SIG-M5 (cell line): Measurements from ENCODE around the gene RPN1.
"Not testable (repeated sequence)": the region's sequence is repeated elsewhere in the genome, so short reads cannot be mapped to it uniquely, and the experiment has no call there.

Experiments
- DNase-seq: peaks from one replicate; lab custom pipeline; 2025; lab: John Stamatoyannopoulos, UW

Gene RPN1

GRCh38 chr3:128609294-128609693, 41.3 kb downstream of the RPN1 start:
- DNase-seq: no peak

- DNase-seq: no peak
Observed at GRCh38 chr3:128607710-128608048, 42.9 kb downstream of the RPN1 start.

DNA sequence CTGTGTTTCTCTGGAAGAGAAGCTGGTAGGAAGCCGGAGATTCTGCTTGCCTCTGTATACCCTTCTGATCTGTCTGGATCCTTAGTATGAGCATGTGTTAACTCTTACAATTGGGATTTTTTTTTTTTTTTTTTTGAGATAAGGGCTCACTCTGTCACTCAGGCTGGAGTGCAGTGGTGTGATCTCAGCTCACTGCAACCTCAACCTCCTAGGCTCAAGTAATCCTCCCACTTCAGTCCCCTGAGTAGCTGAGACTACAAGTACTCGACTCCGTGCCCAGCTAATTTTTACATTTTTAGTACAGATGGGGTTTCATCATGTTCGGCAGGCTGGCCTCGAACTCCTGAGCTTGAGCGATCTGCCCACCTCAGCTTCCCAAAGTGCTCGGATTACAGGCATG, 44.5 kb downstream of the RPN1 start:
- DNase-seq: no peak

GRCh38 chr3:128605091-128606046, 45.2 kb downstream of the RPN1 start:
- DNase-seq: no peak

DNA sequence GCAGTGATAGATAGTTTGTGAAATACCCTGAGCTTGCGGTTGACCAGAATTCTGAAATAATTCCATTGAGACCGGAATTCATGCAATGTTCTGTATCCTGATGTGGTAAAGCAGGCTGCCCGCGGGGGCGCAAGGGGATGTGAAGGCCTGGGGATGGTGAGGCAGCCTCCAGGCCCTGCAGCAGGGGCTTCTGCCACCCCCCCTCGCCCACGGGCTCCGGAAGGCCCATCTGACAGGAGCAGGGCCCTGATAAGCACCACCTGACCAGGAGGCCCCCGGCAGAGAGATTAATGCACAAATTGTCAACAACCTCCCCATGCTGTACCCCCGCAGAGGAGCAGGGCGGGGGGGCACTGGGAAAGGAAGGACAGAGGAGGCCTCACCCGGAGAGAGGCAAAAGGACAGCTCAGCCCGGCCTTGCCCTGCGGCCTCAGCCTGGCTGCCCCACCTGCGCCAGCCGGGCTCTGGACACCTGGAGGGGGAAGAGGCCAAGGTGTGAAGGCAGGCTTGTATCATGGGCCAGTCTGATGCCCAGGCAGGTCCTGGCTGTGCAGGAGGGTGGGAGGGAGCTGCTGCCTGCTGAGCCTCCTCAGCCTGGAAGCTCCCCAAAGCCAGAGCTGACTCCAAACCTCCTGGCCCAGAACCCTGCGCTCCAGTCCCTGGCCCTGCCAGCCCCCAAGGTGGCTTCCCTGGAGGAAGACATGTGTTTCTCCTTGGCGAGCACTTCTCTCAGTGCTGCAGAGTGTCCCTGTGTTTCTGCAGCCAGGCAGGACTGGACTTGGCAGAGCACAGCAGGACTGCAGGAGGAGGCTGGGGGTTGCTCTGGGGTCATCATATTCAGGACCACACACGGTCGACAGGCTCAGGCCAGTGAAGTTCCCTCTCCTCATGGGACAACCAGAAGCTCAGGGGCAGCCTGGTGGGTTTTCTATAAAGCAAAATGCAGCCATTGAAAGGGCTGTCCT, 46.5 kb downstream of the RPN1 start:
- peak; percentile 73 for DNase-seq

GRCh38 chr3:128603313-128603712, 47.3 kb downstream of the RPN1 start:
- no peak for DNase-seq

GRCh38 chr3:128598884-128599664, 51.5 kb downstream of the RPN1 start:
- DNase-seq: no peak

DNA sequence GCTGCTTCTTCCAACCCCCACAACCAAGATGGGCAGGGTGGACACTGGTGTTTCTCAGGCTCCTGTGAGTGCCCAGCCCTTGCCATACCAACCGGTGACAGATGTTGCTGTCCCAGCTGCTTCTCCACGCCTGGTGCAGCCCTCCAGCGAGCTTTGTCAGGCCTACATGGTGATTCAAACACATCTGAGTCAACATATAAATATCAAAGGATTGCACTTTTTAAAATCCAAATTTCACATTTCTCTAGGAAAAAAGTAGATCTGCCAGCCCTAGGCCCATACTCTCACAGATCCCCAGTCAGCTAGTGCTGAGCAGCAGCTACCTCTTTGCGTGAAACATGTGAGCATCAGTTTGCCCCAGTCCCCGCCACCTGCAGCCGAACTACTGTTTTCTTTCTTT, 52.7 kb downstream of the RPN1 start:
- DNase-seq: no peak

DNA sequence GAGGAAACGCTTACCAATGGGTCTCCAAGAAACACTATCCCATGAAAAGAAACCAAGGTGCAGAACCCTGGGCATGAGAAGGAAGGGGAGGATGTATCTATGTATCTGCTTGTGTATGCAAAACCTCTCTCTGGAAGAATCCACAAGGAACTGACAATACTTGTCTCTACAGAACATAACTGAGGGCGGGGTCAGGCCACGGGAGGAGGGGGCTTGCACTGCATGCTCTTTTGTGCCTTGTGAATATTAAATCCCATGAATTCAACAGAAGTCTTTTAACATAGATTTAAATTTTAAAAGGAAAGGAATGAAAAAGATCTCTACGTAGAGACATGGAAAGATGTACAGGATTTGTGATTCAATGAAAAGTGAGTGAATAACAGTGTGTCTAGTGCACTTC, 57.8 kb downstream of the RPN1 start:
- no peak for DNase-seq

DNA sequence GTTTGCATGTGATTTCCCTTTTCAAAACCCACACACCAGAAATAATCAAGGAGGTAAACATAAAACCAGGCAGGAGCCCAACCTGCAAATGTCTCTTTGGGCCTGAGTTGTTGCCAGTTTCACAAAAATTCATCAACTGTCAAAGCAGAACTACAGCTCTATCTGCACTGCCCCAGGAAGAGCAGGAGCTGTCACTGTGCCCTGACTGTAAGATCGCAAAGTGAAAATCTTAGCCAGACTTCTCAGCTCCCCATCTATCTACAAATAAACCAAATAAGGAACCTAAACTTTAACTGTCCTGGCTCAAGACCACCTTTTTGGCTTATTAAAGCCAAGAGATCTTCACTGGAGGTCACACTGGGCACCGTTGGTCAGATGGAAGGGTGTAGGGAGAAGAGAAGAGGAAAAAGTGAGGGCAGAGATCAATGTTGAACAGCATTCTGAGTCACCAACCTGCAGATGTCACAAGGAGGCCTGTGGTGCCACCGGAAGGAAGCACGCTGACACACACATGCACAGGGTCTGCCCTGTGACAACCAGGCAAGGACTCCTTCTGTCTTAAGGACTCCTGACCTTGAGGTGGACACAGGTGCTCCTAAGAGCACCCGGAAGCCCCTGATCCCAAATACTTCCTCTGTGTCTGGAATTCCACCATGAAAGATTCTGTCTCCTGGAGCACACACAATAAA, 58.7 kb downstream of the RPN1 start:
- DNase-seq: peak; percentile 19

DNA sequence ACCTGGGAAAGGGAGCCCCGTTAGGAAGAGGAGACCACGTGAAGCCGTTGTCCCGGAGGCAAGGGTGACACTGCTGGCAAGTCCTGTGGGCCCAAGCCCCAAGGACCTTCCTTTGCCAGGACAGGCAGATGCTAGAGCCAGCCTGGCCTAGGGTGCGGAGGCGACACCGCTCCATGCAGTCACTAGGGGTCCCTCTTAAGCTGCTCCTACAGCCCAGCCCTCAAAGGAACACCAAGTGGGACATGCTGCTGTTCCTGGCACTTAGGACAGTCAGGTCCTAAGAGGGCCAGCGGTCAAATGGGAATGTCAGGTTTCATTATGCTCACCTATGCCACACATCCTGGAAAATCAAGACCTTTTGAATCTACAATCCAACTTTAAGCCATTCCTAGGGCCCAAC, 59.7 kb downstream of the RPN1 start:
- no peak for DNase-seq

- DNase-seq: not testable (repeated sequence)
Observed at GRCh38 chr3:128589985-128590384, 60.6 kb downstream of the RPN1 start.

DNA sequence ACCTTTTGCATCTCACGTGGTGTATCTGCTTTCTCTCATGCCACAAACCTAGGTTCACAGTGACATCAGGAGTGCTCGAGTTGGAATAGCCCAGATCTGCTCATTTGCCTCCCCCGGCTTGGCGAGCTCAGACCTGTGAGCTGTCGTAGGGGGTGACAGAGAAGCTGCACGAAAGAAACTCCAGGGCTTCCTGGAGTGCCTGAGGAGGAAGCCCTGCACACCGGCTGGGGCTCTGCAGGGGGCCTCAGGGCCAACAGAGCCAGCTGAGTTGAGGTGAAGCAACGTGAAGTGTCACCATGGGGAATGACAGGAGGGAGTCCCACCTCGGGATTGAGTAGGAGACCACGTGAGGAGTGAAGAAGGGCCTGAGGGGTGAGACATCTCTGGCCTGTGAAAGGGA, 62.5 kb downstream of the RPN1 start:
- no peak for DNase-seq

- DNase-seq: no peak
Observed at GRCh38 chr3:128587391-128587790, 63.2 kb downstream of the RPN1 start.

- not testable (repeated sequence) for DNase-seq
Observed at GRCh38 chr3:128586932-128587331, 63.7 kb downstream of the RPN1 start.

- DNase-seq: not testable (repeated sequence)
Observed at GRCh38 chr3:128586391-128586790, 64.2 kb downstream of the RPN1 start.

DNA sequence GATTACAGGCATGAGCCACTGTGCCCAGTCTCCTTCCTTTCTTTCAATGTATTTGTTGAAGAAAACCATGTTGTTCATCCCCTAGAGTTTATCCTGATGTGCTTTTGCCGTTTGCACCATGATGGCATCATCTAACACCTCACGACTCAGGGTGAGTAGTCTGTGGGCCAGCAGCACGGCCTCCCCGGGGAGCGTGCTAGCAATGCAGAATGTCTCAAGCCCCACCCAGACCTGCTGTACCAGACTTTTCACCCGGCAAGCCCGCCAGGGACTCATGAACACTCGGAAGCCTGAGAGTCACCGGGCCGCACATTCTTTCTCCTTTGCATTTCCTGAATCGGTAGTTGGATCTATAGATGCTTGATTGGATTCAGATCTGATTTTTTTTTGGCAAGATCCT, 64.6 kb downstream of the RPN1 start:
- DNase-seq: no peak

- DNase-seq: no peak
Observed at GRCh38 chr3:128585189-128585588, 65.4 kb downstream of the RPN1 start.

GRCh38 chr3:128584412-128585020, 66.1 kb downstream of the RPN1 start:
- no peak for DNase-seq

DNA sequence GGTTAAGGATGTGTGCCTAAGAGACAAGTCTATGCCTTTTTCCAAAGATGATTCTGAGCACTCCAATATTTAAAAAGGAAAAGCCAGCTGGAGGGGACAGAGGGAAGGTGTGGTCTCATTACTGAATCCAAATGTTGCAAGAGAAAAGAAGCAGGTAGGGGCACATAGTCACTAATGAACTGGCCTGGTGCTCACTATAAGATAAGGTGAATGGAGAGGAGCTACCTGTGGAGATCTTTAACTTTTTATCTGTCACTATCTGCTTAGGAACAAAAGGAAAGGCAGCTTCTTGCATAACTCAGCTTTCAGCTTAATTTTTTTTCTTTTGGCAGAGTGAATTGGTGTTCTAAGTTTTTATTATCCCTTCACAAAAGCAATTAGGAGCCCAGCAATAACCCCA, 69.1 kb downstream of the RPN1 start:
- DNase-seq: no peak

GRCh38 chr3:128579927-128580326, 70.7 kb downstream of the RPN1 start:
- no peak for DNase-seq
